Endothelial cell of umbilical vein (primary cell): Measurements from ENCODE around the gene RTN4. TPM values are rescaled to one million over a fixed set of nuclear protein-coding genes. Genes with fewer than 3 reads are reported as not detected.
A peak's percentile ranks its signal among the peaks of the same experiment; 100 is the strongest.
"Not testable (repeated sequence)": the region's sequence is repeated elsewhere in the genome, so short reads cannot be mapped to it uniquely, and the experiment has no call there.

Experiments used
- BruUV-seq: library from RNA; stranded (reverse); fragments of 400-500 nt; replicated peaks from 2 replicates; lab custom pipeline; 2021; lab: Mats Ljungman, UMichigan
- CTCF ChIA-PET: fragments of 300-600, 350-600 bp; sonication (Branson Sonifier 250); formaldehyde crosslinking; loops from one replicate; lab custom pipeline; 2021; ENCODE audit warnings: antibody characterized with exemption, inconsistent platforms; lab: Charles Lee
- POLR2A ChIA-PET: fragments of 300-600, 350-600 bp; sonication (Branson Sonifier 250); formaldehyde crosslinking; loops from one replicate; lab custom pipeline; 2021; ENCODE audit warnings: antibody characterized with exemption, inconsistent platforms; lab: Charles Lee
- DNase-seq: peaks from one replicate; pipeline ENCODE4 v3.0.0-alpha.2; 2011; ENCODE audit warnings: low read depth, low spot score
- FAIRE-seq: peaks from 2 replicates; lab custom pipeline; 2011; peaks lifted over from hg19 to GRCh38; lab: Jason Lieb, UNC
- H2AFZ ChIP-seq: 2 replicates; pipeline ENCODE4 v1.6.0; 2012; ENCODE audit warnings: low read depth, low read length, control low read depth, inconsistent platforms
- H3K27ac ChIP-seq: 2 replicates; pipeline ENCODE4 v1.5.1; 2011; ENCODE audit warnings: low read depth, mild to moderate bottlenecking, control low read depth, low read length, moderate library complexity; ENCODE audit not compliant: insufficient read depth
- H3K27me3 ChIP-seq, 2 experiments: 2 replicates each; pipeline versions ENCODE4 v1.6.0 to v1.6.1; 2011; ENCODE audit warnings: low read length in 2 of 2, mixed read lengths in 1 of 2; ENCODE audit not compliant: control insufficient read depth in 2 of 2, insufficient read depth in 2 of 2
- H3K36me3 ChIP-seq, 2 experiments: 2 replicates in 1 of 2; 3 replicates in 1 of 2; pipeline ENCODE4 v1.5.1; 2011; ENCODE audit warnings: low read length in 2 of 2, mild to moderate bottlenecking in 1 of 2, moderate library complexity in 1 of 2; ENCODE audit not compliant: control insufficient read depth in 2 of 2, insufficient read depth in 2 of 2; ENCODE audit errors: extremely low read depth in 1 of 2
- H3K4me1 ChIP-seq: 3 replicates; pipeline ENCODE4 v1.5.1; 2011; ENCODE audit warnings: mild to moderate bottlenecking, low read length; ENCODE audit not compliant: control insufficient read depth, insufficient read depth; ENCODE audit errors: extremely low read depth
- H3K4me2 ChIP-seq: 2 replicates; pipeline ENCODE4 v1.6.1; 2011; ENCODE audit warnings: low read length, control low read depth, mixed read lengths; ENCODE audit not compliant: insufficient read depth
- H3K4me3 ChIP-seq, 3 experiments: fragments of 200-600 bp in 1 of 3; sonication (generic), shearing (Covaris generic) in 1 of 3; replicated peaks in 1 of 3; 2 replicates each; pipeline ENCODE4 v1.5.1; 2011 to 2016; ENCODE audit warnings: control low read depth in 3 of 3, low read length in 3 of 3, mild to moderate bottlenecking in 2 of 3, inconsistent platforms in 1 of 3, low read depth in 1 of 3, moderate library complexity in 1 of 3; ENCODE audit not compliant: insufficient read depth in 1 of 3
- H3K79me2 ChIP-seq: 2 replicates; pipeline ENCODE4 v1.6.0; 2012; ENCODE audit warnings: low read length, inconsistent platforms; ENCODE audit not compliant: control insufficient read depth, insufficient read depth
- H3K9ac ChIP-seq: replicated peaks from 2 replicates; pipeline ENCODE3; 2011; ENCODE audit warnings: low read length, control low read depth; ENCODE audit not compliant: insufficient read depth; ENCODE audit errors: extremely low read depth
- H3K9me1 ChIP-seq: replicated peaks from 3 replicates; pipeline ENCODE4 v1.6.0; 2011; ENCODE audit warnings: mild to moderate bottlenecking, low read length; ENCODE audit not compliant: control insufficient read depth, insufficient read depth; ENCODE audit errors: extremely low read depth
- H3K9me3 ChIP-seq: replicated peaks from 2 replicates; pipeline ENCODE4 v1.5.1; 2012; ENCODE audit warnings: low read length, inconsistent platforms; ENCODE audit not compliant: control insufficient read depth, insufficient read depth
- H4K20me1 ChIP-seq: replicated peaks from 2 replicates; pipeline ENCODE3; 2011; ENCODE audit warnings: mild to moderate bottlenecking, low read length; ENCODE audit not compliant: control insufficient read depth, insufficient read depth; ENCODE audit errors: extremely low read depth
- EZH2 ChIP-seq: IDR thresholded peaks from 2 replicates; pipeline ENCODE4 v1.6.1; 2012; ENCODE audit warnings: borderline replicate concordance, low read depth, mild to moderate bottlenecking, moderate library complexity, low read length, inconsistent platforms; ENCODE audit not compliant: severe bottlenecking
- FOS ChIP-seq: IDR thresholded peaks from 2 replicates; pipeline ENCODE4 v1.6.1; 2011; ENCODE audit warnings: mild to moderate bottlenecking, low read length, moderate library complexity, borderline replicate concordance; ENCODE audit not compliant: insufficient read depth
- GATA2 ChIP-seq: IDR thresholded peaks from 2 replicates; pipeline ENCODE4 v1.7.0; 2011; ENCODE audit warnings: low read depth, mild to moderate bottlenecking, moderate library complexity, mixed read lengths, low read length; ENCODE audit not compliant: insufficient read length, insufficient read depth
- JUN ChIP-seq: IDR thresholded peaks from 2 replicates; pipeline ENCODE4 v1.6.1; 2011; ENCODE audit warnings: borderline replicate concordance, low read depth; ENCODE audit not compliant: insufficient read length, insufficient read depth
- MYC ChIP-seq: IDR thresholded peaks from one replicate; pipeline ENCODE4 v1.6.1; 2011; ENCODE audit warnings: mild to moderate bottlenecking, low read depth, low read length
- POLR2A ChIP-seq: IDR thresholded peaks from 2 replicates; pipeline ENCODE4 v1.6.1; 2012; ENCODE audit warnings: low read depth, mild to moderate bottlenecking, control low read depth, low read length
- POLR2AphosphoS5 ChIP-seq: IDR thresholded peaks from 2 replicates; pipeline ENCODE4 v1.6.1; 2012; ENCODE audit warnings: low read depth, mild to moderate bottlenecking, control low read depth, low read length, moderate library complexity; ENCODE audit not compliant: insufficient read depth
- dilution Hi-C: fragments of 300-500 bp; cut with MboI; formaldehyde crosslinking; loops from one replicate; pipeline ENCODE4 v1.15.0; 2019; ENCODE audit warnings: low sequenced_read_pairs; ENCODE audit not compliant: extremely low pct_ligation_motif_present
- intact Hi-C: fragments of 100-400 bp; cut with micrococcal nuclease; formaldehyde crosslinking; loops from one replicate; pipeline ENCODE4 v1.10.0; 2022
- polyA plus RNA-seq, 4 experiments: library from polyadenylated mRNA; depleted of rRNA in 3 of 4; stranded (reverse) in 3 of 4; unstranded in 1 of 4; fragments of >200 nt; gene quantifications; 2 replicates each; pipeline versions ENCODE4 v1.2.1 to v1.2.3, GENCODE V29; 2011 to 2012; ENCODE audit warnings: missing spikeins in 1 of 4
- total RNA-seq: library from RNA; stranded (reverse); gene quantifications from 2 replicates; pipeline ENCODE4 v1.2.3, GENCODE V29; 2021
- TF ChIP-seq, protein P1 (sequence below): IDR thresholded peaks from 2 replicates; pipeline ENCODE4 v1.6.1; 2011; ENCODE audit not compliant: insufficient read depth, insufficient read length
- TF ChIP-seq, protein P2 (sequence below), 2 donors: IDR thresholded peaks; 1 replicate in 1 of 2; 2 replicates in 1 of 2; pipeline ENCODE4 v1.5.1; 2011; ENCODE audit warnings: low read length in 2 of 2, mild to moderate bottlenecking in 2 of 2, moderate library complexity in 2 of 2, control low read depth in 1 of 2, inconsistent platforms in 1 of 2, low read depth in 1 of 2; ENCODE audit not compliant: insufficient read depth in 1 of 2; ENCODE audit errors: extremely low read depth in 1 of 2

The RTN4 gene
- total and polyA plus RNA-seq, 2 donors (not counting 3 experiments of a cell fraction or from before 2014, with no cell fraction given) = 253 to 486 TPM

DNA sequence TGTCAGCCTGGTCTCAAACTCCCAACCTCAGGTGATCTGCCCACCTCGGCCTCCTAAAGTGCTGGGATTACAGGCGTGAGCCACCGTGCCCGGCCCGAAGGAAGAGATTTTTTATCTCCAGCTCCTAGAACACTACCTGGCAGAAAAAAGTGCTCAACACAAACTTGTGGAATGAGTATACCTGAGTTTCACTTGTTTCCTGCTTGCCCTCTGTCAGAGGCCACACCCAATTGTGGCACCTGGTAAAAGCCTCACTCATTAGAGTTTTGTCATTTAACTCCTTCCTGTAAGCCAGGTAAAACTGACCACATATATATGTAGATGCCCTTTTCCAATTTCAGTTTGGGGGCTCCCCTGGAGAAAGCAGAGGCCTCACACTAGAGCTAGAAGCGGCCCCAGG is 42.2 kb upstream of the RTN4 start:
- no peak for TF ChIP-seq EZH2
- TF ChIP-seq POLR2AphosphoS5 = no peak
- no peak for TF ChIP-seq FOS
- TF ChIP-seq, protein P1, sequence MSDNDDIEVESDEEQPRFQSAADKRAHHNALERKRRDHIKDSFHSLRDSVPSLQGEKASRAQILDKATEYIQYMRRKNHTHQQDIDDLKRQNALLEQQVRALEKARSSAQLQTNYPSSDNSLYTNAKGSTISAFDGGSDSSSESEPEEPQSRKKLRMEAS = no peak
- TF ChIP-seq MYC = no peak
- TF ChIP-seq GATA2 = no peak
- no peak for TF ChIP-seq JUN
- no peak for TF ChIP-seq POLR2A
- TF ChIP-seq, protein P2, sequence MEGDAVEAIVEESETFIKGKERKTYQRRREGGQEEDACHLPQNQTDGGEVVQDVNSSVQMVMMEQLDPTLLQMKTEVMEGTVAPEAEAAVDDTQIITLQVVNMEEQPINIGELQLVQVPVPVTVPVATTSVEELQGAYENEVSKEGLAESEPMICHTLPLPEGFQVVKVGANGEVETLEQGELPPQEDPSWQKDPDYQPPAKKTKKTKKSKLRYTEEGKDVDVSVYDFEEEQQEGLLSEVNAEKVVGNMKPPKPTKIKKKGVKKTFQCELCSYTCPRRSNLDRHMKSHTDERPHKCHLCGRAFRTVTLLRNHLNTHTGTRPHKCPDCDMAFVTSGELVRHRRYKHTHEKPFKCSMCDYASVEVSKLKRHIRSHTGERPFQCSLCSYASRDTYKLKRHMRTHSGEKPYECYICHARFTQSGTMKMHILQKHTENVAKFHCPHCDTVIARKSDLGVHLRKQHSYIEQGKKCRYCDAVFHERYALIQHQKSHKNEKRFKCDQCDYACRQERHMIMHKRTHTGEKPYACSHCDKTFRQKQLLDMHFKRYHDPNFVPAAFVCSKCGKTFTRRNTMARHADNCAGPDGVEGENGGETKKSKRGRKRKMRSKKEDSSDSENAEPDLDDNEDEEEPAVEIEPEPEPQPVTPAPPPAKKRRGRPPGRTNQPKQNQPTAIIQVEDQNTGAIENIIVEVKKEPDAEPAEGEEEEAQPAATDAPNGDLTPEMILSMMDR (IDR thresholded peaks at IDR 0.05; ENCODE audit: extremely low read depth in 1 of 2, insufficient read depth in 1 of 2, low read depth in 1 of 2, low read length in 2 of 2) = no peak
- Histone ChIP-seq H3K79me2 (no peaks in the 10 kb centered on the region), H3K9me3 (no peaks in the 10 kb centered on the region), H3K27ac (peak overlapping the region; percentile 90), H3K4me2 (peak overlapping the region; percentile 61), H3K36me3 (no peaks in the 10 kb centered on the region), H3K9me1 (no peaks in the 10 kb centered on the region), H3K4me1 (peaks cover 37% of the 10 kb centered on the region), H3K9ac (peak overlapping the region; percentile 57), H4K20me1 (no peaks in the 10 kb centered on the region), H2AFZ (no peak overlapping the region), H3K27me3 (no peaks in the 10 kb centered on the region), H3K4me3 (no peak overlapping the region)
- CTCF ChIA-PET = interaction anchor here (1.0 to 3.1 kb wide), 6 partner anchors 24 to 193 kb away, joined by 3 to 14 read pairs (median 4); partner anchors contain the start of gene RTN4
- intact Hi-C loops (no loop called here), dilution Hi-C loops (no loop called here)
- no TSS peak for BruUV-seq
- no peak for FAIRE-seq
- DNase-seq = no peak
- POLR2A ChIA-PET = no interaction called here

DNA sequence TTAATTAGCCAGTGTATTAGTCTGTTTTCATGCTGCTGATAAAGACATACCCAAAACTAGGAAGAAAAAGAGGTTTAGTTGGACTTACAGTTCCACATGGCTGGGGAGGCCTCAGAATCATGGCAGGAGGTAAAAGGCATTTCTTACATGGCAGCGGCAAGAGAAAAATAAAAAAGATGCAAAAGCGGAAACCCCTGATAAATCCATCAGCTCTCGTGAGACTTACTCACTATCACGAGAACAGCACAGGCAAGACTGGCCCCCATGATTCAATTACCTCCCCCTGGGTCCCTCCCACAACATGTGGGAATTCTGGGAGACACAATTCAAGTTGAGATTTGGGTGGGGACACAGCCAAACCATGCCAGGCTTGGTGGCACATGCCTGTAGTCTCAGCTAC is 41.4 kb upstream of the RTN4 start:
- FAIRE-seq, H2AFZ ChIP-seq, H3K36me3 ChIP-seq, H3K9me3 ChIP-seq, H3K4me3 ChIP-seq, H3K4me2 ChIP-seq, H3K27me3 ChIP-seq, intact Hi-C loops, H3K79me2 ChIP-seq, H4K20me1 ChIP-seq, DNase-seq, H3K27ac ChIP-seq, BruUV-seq, dilution Hi-C loops, POLR2A ChIA-PET, H3K9ac ChIP-seq, H3K9me1 ChIP-seq: not testable (repeated sequence)
- CTCF ChIA-PET = interaction anchor here (1.0 to 3.1 kb wide), 3 partner anchors 29 to 192 kb away, joined by 3 to 14 read pairs (median 4); partner anchors contain the start of gene RTN4
- peaks cover 30% of the 10 kb centered on the region for H3K4me1 ChIP-seq
